Stimulated activated CD8-positive, alpha-beta memory T cell treated with anti-CD3 and anti-CD28 coated beads, Interleukin-2, amount 100 ng/mL, for 1 hour (primary cell): Measurements from ENCODE around the gene LKAAEAR1.
A peak's percentile ranks its signal among the peaks of the same experiment; 100 is the strongest.
"Not testable (repeated sequence)": the region's sequence is repeated elsewhere in the genome, so short reads cannot be mapped to it uniquely, and the experiment has no call there.

ENCODE experiments used
- DNase-seq, 2 donors: peaks; one replicate each; pipeline ENCODE4 v3.0.0-alpha.2; 2020; ENCODE audit warnings: low read depth in 2 of 2

Gene LKAAEAR1

DNA sequence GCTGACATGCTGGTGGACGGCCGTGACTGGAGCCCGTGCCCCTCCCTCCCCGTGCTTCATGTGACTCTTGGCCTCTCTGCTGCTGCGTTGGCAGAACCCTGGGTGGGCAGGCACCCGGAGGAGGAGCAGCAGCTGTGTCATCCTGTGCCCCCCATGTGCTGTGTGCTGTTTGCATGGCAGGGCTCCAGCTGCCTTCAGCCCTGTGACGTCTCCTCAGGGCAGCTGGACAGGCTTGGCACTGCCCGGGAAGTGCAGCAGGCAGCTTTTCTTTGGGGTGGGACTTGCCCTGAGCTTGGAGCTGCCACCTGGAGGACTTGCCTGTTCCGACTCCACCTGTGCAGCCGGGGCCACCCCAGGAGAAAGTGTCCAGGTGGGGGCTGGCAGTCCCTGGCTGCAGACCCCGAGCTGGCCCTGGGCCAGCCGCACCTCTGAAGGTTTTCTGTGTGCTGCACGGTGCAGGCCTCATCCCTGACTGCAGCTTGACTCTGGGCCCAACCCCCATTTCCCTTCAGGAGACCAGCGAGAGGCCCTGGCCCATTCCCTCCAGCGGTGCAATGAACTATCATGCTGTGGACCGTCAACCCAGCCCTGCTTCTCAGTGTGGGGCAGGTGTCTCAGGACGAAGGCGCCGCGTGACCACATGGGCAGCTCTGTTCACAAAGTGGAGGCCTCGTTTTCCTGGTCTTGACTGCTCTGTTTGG, 15.0 kb upstream of the LKAAEAR1 start:
- no peak for DNase-seq

DNA sequence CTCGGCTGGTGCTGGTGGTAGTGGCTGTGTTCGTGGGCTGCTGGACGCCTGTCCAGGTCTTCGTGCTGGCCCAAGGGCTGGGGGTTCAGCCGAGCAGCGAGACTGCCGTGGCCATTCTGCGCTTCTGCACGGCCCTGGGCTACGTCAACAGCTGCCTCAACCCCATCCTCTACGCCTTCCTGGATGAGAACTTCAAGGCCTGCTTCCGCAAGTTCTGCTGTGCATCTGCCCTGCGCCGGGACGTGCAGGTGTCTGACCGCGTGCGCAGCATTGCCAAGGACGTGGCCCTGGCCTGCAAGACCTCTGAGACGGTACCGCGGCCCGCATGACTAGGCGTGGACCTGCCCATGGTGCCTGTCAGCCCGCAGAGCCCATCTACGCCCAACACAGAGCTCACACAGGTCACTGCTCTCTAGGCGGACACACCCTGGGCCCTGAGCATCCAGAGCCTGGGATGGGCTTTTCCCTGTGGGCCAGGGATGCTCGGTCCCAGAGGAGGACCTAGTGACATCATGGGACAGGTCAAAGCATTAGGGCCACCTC, 14.3 kb upstream of the LKAAEAR1 start:
- no peak for DNase-seq

DNA sequence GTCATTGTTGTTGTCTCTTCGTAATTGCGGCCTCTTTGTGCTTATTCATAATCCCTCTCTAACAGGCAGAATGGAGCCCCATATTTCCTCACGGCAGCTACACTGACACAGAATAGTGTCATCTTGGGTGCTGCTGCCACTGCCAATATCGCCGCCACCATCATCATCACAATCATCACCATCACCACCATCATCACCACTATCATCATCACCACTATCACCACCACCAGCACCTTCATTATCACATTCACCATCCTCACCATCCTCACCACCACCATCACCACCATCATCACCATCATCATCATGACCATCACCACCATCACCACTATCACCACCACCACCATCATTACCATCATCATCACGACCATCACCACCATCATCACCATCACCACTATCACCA, 12.3 kb upstream of the LKAAEAR1 start:
- no peak for DNase-seq

DNA sequence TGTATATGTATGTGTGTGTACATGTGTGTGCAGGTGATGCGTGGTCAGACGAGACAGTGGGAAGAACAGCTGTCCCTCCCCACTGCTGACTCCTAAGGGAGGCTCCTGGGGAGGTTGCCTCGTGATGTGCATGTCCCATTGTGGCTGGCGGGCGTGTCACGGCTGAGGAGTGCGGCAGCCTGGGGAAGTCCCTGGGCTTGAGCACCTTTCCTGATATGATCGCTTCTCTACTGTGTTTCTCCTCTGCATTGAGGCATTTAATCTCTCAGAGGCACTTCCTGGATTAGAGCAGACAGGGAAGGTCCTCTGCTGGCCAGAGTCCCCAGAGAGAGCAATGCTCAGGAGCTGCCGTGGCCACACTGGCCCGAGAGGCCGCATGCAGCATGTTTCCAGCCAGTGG, 11.7 kb upstream of the LKAAEAR1 start:
- DNase-seq = no peak

DNA sequence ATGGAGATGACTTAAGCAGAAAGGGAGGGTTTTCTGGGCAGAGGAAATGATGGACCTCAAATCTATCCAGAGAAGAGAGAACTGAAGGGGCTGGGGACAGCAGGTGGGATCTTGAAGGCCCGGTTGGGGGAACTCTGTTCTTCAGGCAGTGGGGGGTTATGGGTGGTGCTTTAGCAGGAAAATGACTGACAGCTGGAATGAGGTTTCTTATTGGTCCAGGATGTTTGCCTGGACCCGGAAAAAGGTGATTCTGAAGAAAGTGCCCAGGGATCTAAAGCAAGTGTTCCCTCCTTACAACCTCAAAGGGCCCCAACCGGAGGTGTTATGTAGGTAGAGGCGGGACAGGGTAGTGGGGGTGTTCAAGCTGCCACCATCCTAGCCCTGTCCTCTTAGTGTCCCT, 11.3 kb upstream of the LKAAEAR1 start:
- no peak for DNase-seq

DNA sequence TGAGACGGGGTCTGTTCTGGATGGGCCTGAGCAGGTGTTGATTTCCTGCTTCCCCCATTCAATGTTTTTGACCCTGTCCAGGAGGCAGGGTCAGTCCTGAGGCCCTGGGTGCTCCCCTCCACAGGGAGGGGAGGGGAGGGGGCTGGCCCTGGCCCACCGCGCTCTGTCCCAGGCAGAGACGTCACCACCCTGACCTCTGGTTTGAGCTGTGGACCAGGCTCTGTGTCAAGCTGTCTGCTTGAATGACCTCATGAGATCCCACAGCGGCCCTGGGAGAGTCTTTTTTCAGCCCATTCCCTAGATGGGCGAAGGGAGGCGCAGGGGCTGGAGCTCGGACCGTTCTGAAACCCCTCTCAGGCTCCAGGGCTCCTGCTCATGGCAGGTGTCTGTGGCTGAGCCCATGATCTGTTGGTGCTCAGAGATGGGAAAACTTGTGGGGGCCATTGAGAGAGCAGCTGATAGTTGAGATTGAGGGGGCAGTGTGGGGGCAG, 8.9 kb upstream of the LKAAEAR1 start:
- DNase-seq = no peak

DNA sequence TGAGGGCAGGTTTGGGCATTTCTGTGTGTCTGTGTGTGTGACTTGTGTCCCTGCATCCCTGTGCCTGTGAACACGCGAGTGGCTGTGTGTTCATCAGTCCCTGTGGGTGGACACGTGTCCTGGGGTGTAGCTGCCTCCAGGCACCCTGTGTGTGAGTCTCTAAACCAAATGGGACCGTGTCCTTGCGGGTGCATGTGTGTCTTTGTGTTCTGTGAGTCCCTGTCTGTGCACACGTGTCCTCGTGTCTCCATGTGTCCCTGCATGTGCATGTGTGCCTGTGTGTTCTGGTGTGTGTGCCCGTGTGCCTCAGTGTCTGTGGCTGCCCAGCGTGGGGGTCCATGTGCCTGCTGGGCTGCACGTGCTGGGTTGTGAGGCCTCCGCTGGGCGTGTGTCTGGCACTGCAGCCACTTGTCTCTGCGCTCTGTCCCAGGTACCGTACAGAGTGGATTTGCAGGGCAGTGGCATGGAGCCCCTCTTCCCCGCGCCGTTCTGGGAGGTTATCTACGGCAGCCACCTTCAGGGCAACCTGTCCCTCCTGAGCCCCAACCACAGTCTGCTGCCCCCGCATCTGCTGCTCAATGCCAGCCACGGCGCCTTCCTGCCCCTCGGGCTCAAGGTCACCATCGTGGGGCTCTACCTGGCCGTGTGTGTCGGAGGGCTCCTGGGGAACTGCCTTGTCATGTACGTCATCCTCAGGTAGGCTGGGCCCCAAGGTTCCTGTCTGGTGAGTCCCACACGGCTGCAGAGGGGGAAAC, 8.2 kb upstream of the LKAAEAR1 start:
- DNase-seq = no peak

DNA sequence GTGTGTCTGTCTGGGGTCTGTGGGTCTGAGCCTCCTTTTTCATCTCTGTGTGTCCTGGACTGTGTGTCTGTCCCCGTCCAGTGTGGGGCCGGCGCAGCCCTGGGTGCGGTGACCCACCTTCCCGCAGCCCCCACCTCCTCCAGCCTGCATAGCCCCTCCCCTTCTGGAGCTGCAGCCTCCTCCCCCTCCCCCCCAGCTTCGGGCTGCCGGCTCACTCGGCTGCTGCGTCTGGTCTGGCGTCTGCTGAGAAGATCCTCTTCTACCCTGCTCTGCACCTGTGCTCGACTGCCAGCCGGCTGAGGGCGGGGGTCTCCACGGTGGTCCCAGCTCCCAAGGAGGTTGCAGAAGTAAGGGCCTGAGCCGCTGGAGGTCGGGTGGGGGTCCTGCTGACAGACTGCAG, 7.6 kb upstream of the LKAAEAR1 start:
- DNase-seq = no peak

DNA sequence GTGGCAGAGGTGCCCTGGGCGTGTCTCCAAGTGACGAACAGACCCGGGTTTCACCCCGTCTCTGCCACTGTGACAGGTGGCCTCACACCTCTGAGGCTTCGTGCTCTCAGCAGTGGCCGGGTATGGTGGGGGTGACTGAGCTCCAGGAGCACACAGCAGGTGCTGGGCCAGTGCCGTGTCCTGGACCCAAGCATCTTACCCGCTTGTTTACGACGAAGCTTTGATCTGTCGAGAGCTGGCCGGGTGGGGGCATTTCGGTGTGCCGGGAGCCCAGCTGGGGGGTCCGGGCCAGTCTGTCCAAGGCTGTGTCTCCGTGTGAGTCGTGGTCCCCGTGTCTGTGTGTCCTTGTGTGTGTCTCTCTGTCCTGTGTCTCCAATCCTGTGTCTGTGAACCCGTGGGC, 7.1 kb upstream of the LKAAEAR1 start:
- no peak for DNase-seq

DNA sequence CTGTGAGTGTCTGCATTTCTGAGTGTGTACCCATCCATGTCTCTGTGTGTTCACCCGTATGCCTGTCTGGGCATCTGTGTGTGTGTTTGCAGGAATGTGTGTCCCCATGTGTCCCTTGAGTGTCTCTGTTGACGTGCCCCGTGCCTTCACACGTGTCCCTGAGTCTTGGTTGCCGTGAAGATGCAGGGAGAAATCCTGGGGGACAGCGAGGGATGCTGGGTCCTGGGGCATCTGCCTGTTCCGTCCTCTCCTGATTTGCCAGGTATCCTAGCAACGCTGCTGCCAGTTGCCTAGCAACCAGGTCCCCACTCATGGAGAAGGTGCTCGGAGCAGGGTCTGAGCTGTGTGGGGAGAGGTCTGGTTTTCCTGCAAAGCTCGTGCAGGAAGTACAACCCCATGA, 6.0 kb upstream of the LKAAEAR1 start:
- DNase-seq = no peak

DNA sequence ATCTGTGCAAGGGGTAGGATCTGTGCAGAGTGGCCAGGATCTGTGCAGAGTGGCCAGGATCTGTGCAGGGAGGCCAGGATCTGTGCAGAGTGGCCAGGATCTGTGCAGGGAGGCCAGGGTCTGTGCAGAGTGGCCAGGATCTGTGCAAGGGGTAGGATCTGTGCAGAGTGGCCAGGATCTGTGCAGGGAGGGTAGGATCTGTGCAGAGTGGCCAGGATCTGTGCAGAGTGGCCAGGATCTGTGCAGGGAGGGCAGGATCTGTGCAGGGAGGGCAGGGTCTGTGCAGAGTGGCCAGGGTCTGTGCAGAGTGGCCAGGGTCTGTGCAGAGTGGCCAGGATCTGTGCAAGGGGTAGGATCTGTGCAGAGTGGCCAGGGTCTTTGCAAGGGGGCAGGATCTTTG, 4.4 kb upstream of the LKAAEAR1 start:
- DNase-seq = not testable (repeated sequence)

DNA sequence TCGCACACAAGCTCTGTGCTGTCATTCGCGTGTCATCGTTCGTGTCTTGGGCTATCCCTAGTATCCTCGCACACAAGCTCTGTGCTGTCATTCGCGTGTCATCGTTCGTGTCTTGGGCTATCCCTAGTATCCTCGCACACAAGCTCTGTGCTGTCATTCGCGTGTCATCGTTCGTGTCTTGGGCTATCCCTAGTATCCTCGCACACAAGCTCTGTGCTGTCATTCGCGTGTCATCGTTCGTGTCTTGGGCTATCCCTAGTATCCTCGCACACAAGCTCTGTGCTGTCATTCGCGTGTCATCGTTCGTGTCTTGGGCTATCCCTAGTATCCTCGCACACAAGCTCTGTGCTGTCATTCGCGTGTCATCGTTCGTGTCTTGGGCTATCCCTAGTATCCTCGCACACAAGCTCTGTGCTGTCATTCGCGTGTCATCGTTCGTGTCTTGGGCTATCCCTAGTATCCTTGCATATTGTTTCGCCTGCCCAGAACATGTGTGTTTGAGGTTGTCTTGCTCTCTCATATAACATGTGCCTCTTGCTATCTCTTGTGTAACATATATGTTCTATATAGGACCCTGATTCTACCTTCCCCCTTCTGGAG, 3.1 kb upstream of the LKAAEAR1 start:
- DNase-seq = not testable (repeated sequence)

DNA sequence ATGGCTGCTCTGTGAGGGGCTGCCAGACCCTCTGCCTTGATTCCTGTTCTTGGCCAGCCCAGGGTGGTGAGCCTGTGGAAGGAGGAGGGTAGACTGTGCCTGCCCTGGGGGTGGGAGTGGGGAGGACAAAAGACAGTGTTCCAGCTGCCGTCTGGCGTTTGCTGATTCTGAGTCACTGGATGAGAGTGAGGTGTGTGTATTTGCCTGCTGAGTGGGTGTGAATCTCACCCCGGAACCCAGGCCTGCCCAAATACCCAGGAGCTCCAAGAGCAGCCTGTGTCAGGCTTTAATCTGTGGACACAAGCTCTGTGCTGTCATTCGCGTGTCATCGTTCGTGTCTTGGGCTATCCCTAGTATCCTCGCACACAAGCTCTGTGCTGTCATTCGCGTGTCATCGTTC, 2.6 kb upstream of the LKAAEAR1 start:
- DNase-seq = no peak

DNA sequence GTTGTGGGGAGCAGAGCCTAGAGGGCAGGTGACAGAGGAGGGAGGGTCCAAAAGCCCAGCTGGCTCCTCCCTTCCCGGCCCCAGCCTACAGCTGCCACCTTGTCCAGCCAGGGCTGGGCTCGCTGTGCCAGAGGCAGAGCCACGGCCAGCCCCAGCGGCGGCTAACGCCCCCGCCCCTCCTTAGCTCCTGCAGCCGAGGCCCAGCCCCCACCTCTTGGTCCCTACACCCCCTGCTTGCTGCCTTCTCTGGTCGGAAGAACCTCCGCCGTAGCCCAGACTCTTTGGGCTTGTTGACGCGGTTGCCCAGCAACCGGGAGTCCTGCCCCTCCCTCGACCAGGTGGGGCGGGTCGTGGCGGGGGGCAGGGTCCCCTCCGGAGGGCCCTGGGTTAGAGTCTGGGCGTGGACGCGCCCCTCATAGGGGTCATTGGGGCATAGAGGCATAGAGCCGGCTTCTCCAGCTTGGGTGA, 521 bp upstream of the LKAAEAR1 start:
- DNase-seq = no peak

DNA sequence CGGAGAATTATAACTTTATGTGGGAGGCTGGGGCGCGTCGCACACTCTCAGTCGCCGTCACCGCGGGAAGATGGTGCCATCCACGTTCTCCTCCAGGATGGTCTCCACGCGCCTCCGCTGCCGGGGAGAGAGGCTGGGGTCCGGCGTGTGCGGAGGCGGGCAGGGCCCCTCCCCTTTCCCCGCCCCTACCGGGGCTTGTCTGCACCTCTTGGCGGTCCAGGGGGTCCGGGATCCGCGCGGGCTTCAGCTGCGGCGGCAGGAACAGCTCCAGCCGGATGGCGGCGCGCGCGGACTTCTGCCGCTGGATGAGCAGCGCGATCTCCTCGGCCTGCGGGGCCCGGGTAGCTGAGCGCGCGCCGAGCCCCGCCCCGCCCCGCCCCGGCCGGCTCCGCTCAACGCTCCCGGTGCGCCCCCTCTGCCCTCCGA, 807 bp downstream of the LKAAEAR1 start:
- peak; percentile 25 to 40 for DNase-seq

DNA sequence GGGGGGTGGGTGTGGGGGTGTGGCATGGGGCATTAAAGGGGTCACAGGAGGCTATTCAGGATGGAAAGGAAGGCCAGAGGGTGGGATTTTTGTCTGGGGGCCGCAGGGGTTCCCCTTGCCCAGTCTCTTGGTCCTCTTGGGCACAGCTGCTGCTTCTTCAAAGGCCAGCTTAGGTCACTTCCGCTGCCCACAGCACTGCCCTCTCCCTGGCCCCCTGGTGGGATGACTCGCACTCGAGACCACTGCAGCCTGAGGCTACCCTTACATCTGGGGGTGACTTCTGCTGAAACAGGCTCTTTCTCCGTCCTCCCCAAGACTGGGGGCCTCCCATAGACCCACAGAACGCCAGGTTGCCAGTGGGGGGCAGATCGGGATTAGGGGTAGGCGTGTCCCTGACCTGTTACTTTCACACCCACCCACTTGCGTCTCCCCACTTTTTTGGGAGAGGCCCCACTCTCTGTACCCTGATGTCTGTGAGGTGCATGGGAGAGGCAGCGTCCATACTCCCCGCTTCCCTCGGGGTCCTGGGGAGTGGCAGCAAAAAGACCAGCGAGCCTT, 1.3 kb downstream of the LKAAEAR1 start:
- no peak for DNase-seq

DNA sequence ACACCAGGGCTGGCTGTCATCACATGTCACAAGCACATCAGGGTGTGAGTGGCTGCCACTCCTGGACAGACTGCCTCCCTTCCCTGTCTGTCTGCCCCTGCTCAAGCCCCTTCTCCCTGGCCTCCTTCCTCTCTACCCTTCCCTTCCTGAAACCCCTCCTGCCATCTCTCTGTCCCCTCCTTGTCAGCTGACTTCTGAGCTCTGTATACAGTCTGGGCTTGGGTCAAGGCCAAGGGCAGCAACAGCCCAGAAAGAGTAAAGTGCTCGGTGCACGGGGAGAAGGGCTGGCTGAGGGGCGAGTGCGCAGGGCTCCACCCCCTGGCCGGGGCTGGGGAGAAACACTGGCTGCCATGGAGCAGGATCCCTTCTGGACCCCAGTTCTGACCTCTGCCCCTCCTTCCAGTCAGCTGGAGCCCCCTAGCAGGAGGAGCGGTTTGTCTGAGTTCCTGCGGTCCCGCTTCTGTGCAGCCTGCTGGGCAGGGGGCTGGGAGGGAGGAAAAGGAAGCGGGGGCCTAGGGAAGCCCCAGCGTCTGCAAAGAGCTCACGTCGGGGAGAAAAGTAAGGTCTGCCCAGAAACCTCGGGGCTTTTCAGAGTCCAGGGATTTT, 2.0 kb downstream of the LKAAEAR1 start:
- DNase-seq = no peak

DNA sequence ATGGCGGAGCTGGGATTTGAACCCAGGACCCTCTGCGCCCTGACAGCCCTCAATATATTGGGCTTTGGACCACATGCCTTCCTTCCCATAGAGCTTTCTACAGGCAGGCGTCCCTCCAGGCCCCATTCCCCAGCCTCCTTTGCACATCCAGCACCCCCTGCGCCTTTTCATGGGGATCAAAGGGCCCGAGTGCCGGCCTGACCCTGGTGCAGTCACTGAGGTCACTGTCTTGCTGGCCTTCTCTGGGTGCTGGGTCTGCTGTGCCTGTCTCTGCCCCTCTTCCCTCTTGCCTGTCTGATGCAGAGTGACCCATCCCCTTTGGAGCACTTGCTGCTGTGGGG, 2.6 kb downstream of the LKAAEAR1 start:
- no peak for DNase-seq

DNA sequence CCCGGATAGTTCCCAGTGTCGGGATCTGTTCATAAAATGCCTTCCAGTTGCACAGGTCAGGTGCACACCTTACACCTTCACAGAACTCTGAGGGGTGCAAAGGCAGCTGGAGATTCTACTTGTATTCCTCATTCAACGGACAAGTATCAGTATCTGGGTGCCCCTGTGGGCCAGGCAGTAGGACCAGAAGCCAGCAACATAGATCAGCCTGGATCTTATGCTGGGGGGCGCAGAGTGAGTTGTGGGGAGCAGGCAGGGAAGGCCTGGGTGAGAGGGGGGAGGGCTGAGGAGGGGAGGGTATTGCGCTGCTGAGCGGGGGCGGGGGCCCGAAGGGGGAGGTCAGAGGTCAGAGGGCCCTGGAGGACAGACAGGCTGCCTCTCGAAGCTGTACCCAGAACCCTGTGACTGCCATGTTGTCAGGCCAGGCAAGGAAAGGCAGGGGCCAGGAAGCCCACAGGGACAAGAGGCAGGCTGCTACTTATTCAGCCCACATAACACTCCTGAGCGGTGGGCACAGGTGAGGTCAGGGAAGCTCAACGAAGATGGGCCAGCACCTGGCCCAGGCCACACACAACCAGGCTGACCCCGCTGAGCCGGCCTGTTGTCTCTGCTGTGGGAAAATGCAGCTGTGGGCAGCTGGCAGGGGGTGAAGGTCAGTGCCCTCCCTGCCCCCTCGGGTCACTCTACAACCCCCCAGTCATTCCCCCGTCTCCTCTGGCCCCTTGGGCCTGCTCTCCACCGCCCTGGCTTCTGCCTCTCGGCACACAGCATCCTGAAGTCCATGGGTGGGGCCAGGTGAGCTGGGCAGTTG, 3.2 kb downstream of the LKAAEAR1 start:
- no peak for DNase-seq

DNA sequence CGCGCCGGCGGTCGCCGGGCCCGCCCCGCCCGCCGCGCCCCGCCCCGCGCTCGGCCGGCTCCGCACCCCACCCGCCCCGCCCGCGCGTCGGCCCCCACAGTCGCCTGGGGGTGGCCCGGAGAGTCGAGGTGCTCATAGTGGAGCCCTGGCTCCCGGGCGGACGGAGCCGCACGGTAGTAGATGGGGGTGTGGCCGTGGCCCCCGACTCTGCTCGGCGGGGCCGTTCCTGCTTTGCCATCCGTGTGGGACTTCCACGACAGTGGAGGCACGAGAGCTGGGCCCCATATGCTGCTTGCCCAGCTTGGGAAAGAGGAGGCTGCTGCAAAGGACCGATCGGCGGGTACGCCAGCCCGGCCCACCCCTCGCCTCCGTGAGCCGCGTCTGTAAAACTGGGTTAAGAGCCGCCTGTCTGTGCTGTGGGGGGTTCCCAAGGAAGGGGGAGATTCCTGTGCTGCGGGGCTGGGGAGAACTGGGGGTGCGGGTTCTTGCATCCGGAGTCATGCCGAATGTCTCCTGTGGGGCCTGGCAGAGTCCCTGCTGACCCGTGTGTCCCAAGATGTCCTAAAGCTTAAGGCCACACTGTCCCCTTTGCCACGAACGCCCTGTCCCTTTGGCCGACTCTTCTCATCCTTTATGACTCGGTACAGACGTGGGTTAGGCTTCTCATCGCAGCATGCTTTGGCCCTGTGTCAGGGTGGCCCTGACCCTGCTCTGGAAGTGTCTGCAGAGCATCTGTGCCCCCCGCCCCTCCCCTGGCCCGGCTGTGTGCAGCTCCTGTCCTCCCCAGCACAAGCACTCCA, 4.0 kb downstream of the LKAAEAR1 start, which contains the start of gene OPRL1:
OPRL1 (plus strand) TSS at position 70 of the 800 bp plus-strand sequence. CDS start 12,639 bp downstream, outside the sequence.
- no peak for DNase-seq
